K562 (cell line): ENCODE data around the gene TNFRSF19. TPM values are rescaled to one million over a fixed set of nuclear protein-coding genes. Genes with fewer than 3 reads are reported as not detected.

ENCODE experiments used
- ATAC-seq: fragments of 200-7000 bp; cut with Tn5 transposase; 3 replicates; pipeline ENCODE4 v1.9.1; 2020; ENCODE audit warnings: moderate library complexity
- BruUV-seq: library from RNA; stranded (reverse); fragments of 400-500 nt; replicated peaks from 2 replicates; lab custom pipeline; 2021; lab: Mats Ljungman, UMichigan
- CTCF ChIA-PET: fragments of 300-600 bp; formaldehyde crosslinking; extraction: SDS; loops from one replicate; lab custom pipeline; 2021; ENCODE audit warnings: low intra/inter-chr PET ratio; lab: Yijun Ruan, JAX
- POLR2A ChIA-PET: fragments of 300-600, 350-650 bp; sonication (Branson Sonifier 250); formaldehyde crosslinking; extraction: SDS; loops from one replicate; lab custom pipeline; 2021; ENCODE audit warnings: antibody characterized with exemption, inconsistent platforms; lab: Yijun Ruan, JAX
- DNase-seq, 4 experiments: peaks; one replicate each; pipeline versions ENCODE4 v3.0.0 to v3.0.0-alpha.2; 2011 to 2018; ENCODE audit warnings: low spot score in 3 of 4, mixed read lengths in 3 of 4; ENCODE audit errors: extremely low read depth in 1 of 4
- FAIRE-seq: peaks from 2 replicates; lab custom pipeline; 2011; peaks lifted over from hg19 to GRCh38; lab: Jason Lieb, UNC
- H2AFZ ChIP-seq: 2 replicates; pipeline ENCODE4 v1.6.0; 2011; ENCODE audit warnings: low read depth, low read length, control low read depth, inconsistent platforms
- H3K27ac ChIP-seq: fragments of 200-600 bp; 3 replicates; pipeline ENCODE4 v1.8.0; 2011; ENCODE audit warnings: low read depth, mild to moderate bottlenecking, control low read depth, inconsistent platforms, low read length, moderate library complexity, mixed read lengths; ENCODE audit errors: extremely low read depth
- H3K27me3 ChIP-seq, 2 experiments: fragments of 300-600 bp in 1 of 2; 2 replicates in 1 of 2; 3 replicates in 1 of 2; pipeline versions ENCODE4 v1.6.0 to v1.8.0; 2011; ENCODE audit warnings: inconsistent platforms in 2 of 2, low read length in 2 of 2, mild to moderate bottlenecking in 1 of 2, mixed read lengths in 1 of 2, moderate library complexity in 1 of 2; ENCODE audit not compliant: control insufficient read depth in 2 of 2, insufficient read depth in 2 of 2
- H3K36me3 ChIP-seq: fragments of 300-600 bp; 3 replicates; pipeline ENCODE4 v1.8.0; 2011; ENCODE audit warnings: mild to moderate bottlenecking, low read length, inconsistent platforms; ENCODE audit not compliant: control insufficient read depth, insufficient read depth
- H3K4me1 ChIP-seq, 2 experiments: fragments of 200-600 bp in 1 of 2; replicated peaks in 1 of 2; 2 replicates in 1 of 2; 3 replicates in 1 of 2; pipeline versions ENCODE4 v1.5.1 to v1.8.0; 2011; ENCODE audit warnings: inconsistent platforms in 2 of 2, low read length in 2 of 2, mild to moderate bottlenecking in 1 of 2, mixed read lengths in 1 of 2, moderate library complexity in 1 of 2; ENCODE audit not compliant: control insufficient read depth in 2 of 2, insufficient read depth in 2 of 2
- H3K4me2 ChIP-seq: 2 replicates; pipeline ENCODE4 v1.6.1; 2011; ENCODE audit warnings: low read length, control low read depth, inconsistent platforms, mixed read lengths; ENCODE audit not compliant: insufficient read depth
- H3K4me3 ChIP-seq: fragments of 200-600 bp; sonication (generic), shearing (Covaris generic); 2 replicates; pipeline ENCODE4 v1.5.1; 2016; ENCODE audit warnings: control low read depth, inconsistent platforms
- H3K79me2 ChIP-seq: fragments of 200-600 bp; 3 replicates; pipeline ENCODE4 v1.8.0; 2011; ENCODE audit warnings: low read length, inconsistent platforms; ENCODE audit not compliant: control insufficient read depth, insufficient read depth
- H3K9ac ChIP-seq, 2 experiments: 2 replicates each; pipeline versions ENCODE4 v1.6.0 to v1.6.1; 2011; ENCODE audit warnings: low read depth in 2 of 2, low read length in 2 of 2, control low read depth in 1 of 2, inconsistent platforms in 1 of 2, mild to moderate bottlenecking in 1 of 2, mixed read lengths in 1 of 2; ENCODE audit not compliant: insufficient read depth in 1 of 2
- H3K9me1 ChIP-seq: one replicate; pipeline ENCODE4 v1.6.0; 2011; ENCODE audit warnings: inconsistent platforms, mild to moderate bottlenecking, low read length, moderate library complexity; ENCODE audit not compliant: control insufficient read depth, insufficient read depth
- H3K9me3 ChIP-seq: replicated peaks from 2 replicates; pipeline ENCODE4 v1.5.1; 2011; ENCODE audit warnings: low read depth, low read length, inconsistent platforms; ENCODE audit not compliant: control insufficient read depth, insufficient read depth
- H4K20me1 ChIP-seq: replicated peaks from 2 replicates; pipeline ENCODE4 v1.6.1; 2011; ENCODE audit warnings: low read length, inconsistent platforms, mixed read lengths; ENCODE audit not compliant: control insufficient read depth, insufficient read depth
- PCBP2 ChIP-seq: fragments of 200-400 bp; formaldehyde crosslinking; IDR thresholded peaks from 2 replicates; pipeline ENCODE4 v1.6.1; 2018; ENCODE audit warnings: low read length, low read depth, mild to moderate bottlenecking, moderate library complexity; ENCODE audit not compliant: poor library complexity, severe bottlenecking
- ZBTB8A ChIP-seq: fragments of 450-650 bp; IDR thresholded peaks from 2 replicates; pipeline ENCODE4 v1.6.1; 2018; ENCODE audit warnings: mild to moderate bottlenecking, moderate library complexity; ENCODE audit not compliant: partially characterized antibody
- ZNF586 ChIP-seq: fragments of 450-650 bp; formaldehyde crosslinking; conservative IDR thresholded peaks from 2 replicates; pipeline ENCODE4 v1.4.0; 2020; ENCODE audit warnings: mild to moderate bottlenecking, moderate library complexity
- WGBS: fragments of 100-300 bp; shearing (Covaris generic); methylation state at CpG from one replicate; pipeline ENCODE4 v1.1.6; 2016; ENCODE audit warnings: low coverage, mixed read lengths; ENCODE audit not compliant: insufficient coverage; ENCODE audit errors: missing lambda C conversion rate; 5-methylcytosine and 5-hydroxymethylcytosine counted together
- in situ Hi-C: fragments of 300-500 bp; cut with MboI; formaldehyde crosslinking; loops from 4 replicates; pipeline ENCODE4 v1.15.0; 2018; ENCODE audit warnings: inconsistent platforms, mixed read lengths
- intact Hi-C: fragments of 100-400 bp; cut with micrococcal nuclease; formaldehyde crosslinking; loops from 2 replicates; pipeline ENCODE4 v1.14.2; 2022
- polyA plus RNA-seq, 8 experiments: library from polyadenylated mRNA; depleted of rRNA in 4 of 8; stranded (reverse) in 5 of 8; unstranded in 3 of 8; fragments of >200 nt; fragmentation: Nextera tagmentation in 2 of 8; fragmentation: Illumina TruSeq in 1 of 8; extraction: Ambion mirVana in 2 of 8; extraction: Trizol in 1 of 8; gene quantifications; 2 replicates each; pipeline versions ENCODE4 v1.2.1 to v1.2.3, GENCODE V29; 2011 to 2014; ENCODE audit warnings: inconsistent platforms in 1 of 8, missing spikeins in 1 of 8
- total RNA-seq, 7 experiments: library from RNA; depleted of rRNA in 6 of 7; stranded (reverse); fragments of >200 nt in 6 of 7; fragmentation: Illumina TruSeq in 2 of 7; extraction: Trizol in 2 of 7; gene quantifications; 2 replicates each; pipeline versions ENCODE4 v1.2.1 to v1.2.3, GENCODE V29; 2011 to 2021; ENCODE audit warnings: low replicate concordance in 1 of 7
- TF ChIP-seq, protein P1 (sequence below), 3 experiments: IDR thresholded peaks in 2 of 3; conservative IDR thresholded peaks in 1 of 3; 2 replicates each; pipeline ENCODE4 v1.5.1; 2011 to 2012; ENCODE audit warnings: low read length in 3 of 3, mild to moderate bottlenecking in 3 of 3, control low read depth in 2 of 3, improper control_type of control experiment in 1 of 3, inconsistent platforms in 1 of 3, low read depth in 1 of 3, mixed read lengths in 1 of 3, moderate library complexity in 1 of 3; ENCODE audit not compliant: insufficient read depth in 2 of 3

Gene TNFRSF19
- total and polyA plus RNA-seq, 9 of the 15 experiments (the other 6 are each of a cell fraction or from before 2014, with no cell fraction given) = 0.01 to 0.07 TPM; not detected in 7

DNA sequence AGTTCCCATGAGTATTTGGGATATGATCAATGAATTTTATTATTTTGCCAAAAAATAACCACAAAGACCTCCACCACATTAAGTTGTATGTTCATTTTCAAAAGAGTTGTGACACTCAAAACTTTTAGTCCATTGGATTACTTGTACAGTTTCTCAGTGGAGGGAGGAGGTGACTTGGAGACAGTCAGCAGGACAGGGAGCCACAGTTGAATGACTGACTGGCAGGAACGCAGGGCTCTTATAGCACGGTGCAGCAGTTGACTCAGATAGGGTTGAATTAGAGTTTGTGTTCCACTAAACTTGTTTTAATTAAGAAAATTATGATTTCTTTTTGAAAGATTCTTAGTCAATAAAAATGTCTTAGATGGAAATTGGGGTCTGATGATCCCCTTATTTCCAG lies 42.5 kb downstream of the TNFRSF19 start:
- CTCF ChIA-PET = no interaction called here
- H3K9me3 ChIP-seq = no peaks in the 10 kb centered on the region
- no peaks in the 10 kb centered on the region for H3K79me2 ChIP-seq

More for the DNA sequence above, 42.5 kb downstream of the TNFRSF19 start:
- intact Hi-C loops = no loop called here
- ATAC-seq (no peak), DNase-seq (no peak), FAIRE-seq (no peak)
- 0% methylated on average over 2 of the region's 2 CpGs for WGBS
- Histone ChIP-seq H3K4me3 (no peak overlapping the region), H3K4me2 (no peak overlapping the region), H4K20me1 (no peaks in the 10 kb centered on the region), H3K36me3 (no peaks in the 10 kb centered on the region), H3K27ac (no peak overlapping the region), H2AFZ (no peak overlapping the region), H3K27me3 (peaks cover 3 to 10% of the 10 kb centered on the region in 2 experiments; a peak in 2 of 5 replicates), H3K4me1 (no peaks in the 10 kb centered on the region), H3K9ac (no peak overlapping the region), H3K9me1 (no peaks in the 10 kb centered on the region)
- TF ChIP-seq, protein P1, sequence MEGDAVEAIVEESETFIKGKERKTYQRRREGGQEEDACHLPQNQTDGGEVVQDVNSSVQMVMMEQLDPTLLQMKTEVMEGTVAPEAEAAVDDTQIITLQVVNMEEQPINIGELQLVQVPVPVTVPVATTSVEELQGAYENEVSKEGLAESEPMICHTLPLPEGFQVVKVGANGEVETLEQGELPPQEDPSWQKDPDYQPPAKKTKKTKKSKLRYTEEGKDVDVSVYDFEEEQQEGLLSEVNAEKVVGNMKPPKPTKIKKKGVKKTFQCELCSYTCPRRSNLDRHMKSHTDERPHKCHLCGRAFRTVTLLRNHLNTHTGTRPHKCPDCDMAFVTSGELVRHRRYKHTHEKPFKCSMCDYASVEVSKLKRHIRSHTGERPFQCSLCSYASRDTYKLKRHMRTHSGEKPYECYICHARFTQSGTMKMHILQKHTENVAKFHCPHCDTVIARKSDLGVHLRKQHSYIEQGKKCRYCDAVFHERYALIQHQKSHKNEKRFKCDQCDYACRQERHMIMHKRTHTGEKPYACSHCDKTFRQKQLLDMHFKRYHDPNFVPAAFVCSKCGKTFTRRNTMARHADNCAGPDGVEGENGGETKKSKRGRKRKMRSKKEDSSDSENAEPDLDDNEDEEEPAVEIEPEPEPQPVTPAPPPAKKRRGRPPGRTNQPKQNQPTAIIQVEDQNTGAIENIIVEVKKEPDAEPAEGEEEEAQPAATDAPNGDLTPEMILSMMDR (IDR thresholded peaks at IDR 0.05 in 2 of 3, conservative IDR thresholded peaks at IDR 0.05 in 1 of 3; ENCODE audit: insufficient read depth in 2 of 3, low read depth in 1 of 3, low read length in 3 of 3) = no peak
- TF ChIP-seq ZNF586 (CRISPR knock-in tag) (no peak), PCBP2 (no peak), ZBTB8A (no peak)
- in situ Hi-C loops = no loop called here
- POLR2A ChIA-PET = no interaction called here
- BruUV-seq = no TSS peak
